K562 (cell line): Measurements from ENCODE around the gene MVD. TPM values are rescaled to one million over a fixed set of nuclear protein-coding genes. Genes with fewer than 3 reads are reported as not detected.

Experiments
- ARID1B ChIP-seq: fragments of 450-650 bp; IDR thresholded peaks from 2 replicates; pipeline ENCODE4 v1.6.1; 2016; ENCODE audit warnings: antibody characterized with exemption, mild to moderate bottlenecking, inconsistent platforms
- CHD7 ChIP-seq: fragments of 200-600 bp; sonication (generic); IDR thresholded peaks from one replicate; pipeline ENCODE4 v1.6.1; 2012; ENCODE audit warnings: mild to moderate bottlenecking, low read depth, low read length, inconsistent platforms
- E2F4 ChIP-seq: sonication (generic); formaldehyde crosslinking; IDR thresholded peaks from 2 replicates; pipeline ENCODE4 v1.8.0; 2022; ENCODE audit warnings: mild to moderate bottlenecking, low read depth, missing genetic modification reagents
- FOSL1 ChIP-seq: fragments of 200-800 bp; sonication (Bioruptor generic); conservative IDR thresholded peaks from 2 replicates; pipeline ENCODE4 v1.6.1; 2016; ENCODE audit warnings: missing genetic modification characterization, missing compliant biosample characterization
- NCOA4 ChIP-seq: fragments of 450-650 bp; IDR thresholded peaks from 2 replicates; pipeline ENCODE4 v1.6.1; 2018; ENCODE audit warnings: mild to moderate bottlenecking; ENCODE audit not compliant: partially characterized antibody
- PTBP1 ChIP-seq: fragments of 200-400 bp; formaldehyde crosslinking; IDR thresholded peaks from 2 replicates; pipeline ENCODE4 v1.6.1; 2017; ENCODE audit warnings: low read depth, low read length
- PURB ChIP-seq: sonication (generic); formaldehyde crosslinking; IDR thresholded peaks from 2 replicates; pipeline ENCODE4 v1.9.0; 2021; ENCODE audit warnings: low read depth, mild to moderate bottlenecking, missing genetic modification reagents
- SPI1 ChIP-seq: IDR thresholded peaks from 2 replicates; pipeline ENCODE4 v1.6.1; 2011; ENCODE audit warnings: low read depth, low read length, control low read depth, borderline replicate concordance
- TFAM ChIP-seq: fragments of 250-450 bp; sonication (Bioruptor Pico); conservative IDR thresholded peaks from 2 replicates; pipeline ENCODE4 v1.5.0; 2021; ENCODE audit warnings: mild to moderate bottlenecking, moderate library complexity
- ZNF146 ChIP-seq: IDR thresholded peaks from one replicate; pipeline ENCODE4 v1.6.1; 2018; ENCODE audit warnings: missing compliant biosample characterization; ENCODE audit not compliant: unreplicated experiment
- ZNF445 ChIP-seq: fragments of 250-450 bp; sonication (Bioruptor Pico); IDR thresholded peaks from 2 replicates; pipeline ENCODE4 v1.4.0; 2020; ENCODE audit warnings: low read depth, mild to moderate bottlenecking, moderate library complexity
- ZNF449 ChIP-seq: fragments of 250-450 bp; sonication (Bioruptor Pico); IDR thresholded peaks from 2 replicates; pipeline ENCODE4 v1.8.0; 2022; ENCODE audit warnings: moderate library complexity, mild to moderate bottlenecking, inconsistent platforms
- ZNF75A ChIP-seq: fragments of 450-650 bp; formaldehyde crosslinking; IDR thresholded peaks from 2 replicates; pipeline ENCODE4 v1.4.0; 2020; ENCODE audit warnings: mild to moderate bottlenecking
- polyA plus RNA-seq, 8 experiments: library from polyadenylated mRNA; depleted of rRNA in 4 of 8; stranded (reverse) in 5 of 8; unstranded in 3 of 8; fragments of >200 nt; fragmentation: Nextera tagmentation in 2 of 8; fragmentation: Illumina TruSeq in 1 of 8; extraction: Ambion mirVana in 2 of 8; extraction: Trizol in 1 of 8; gene quantifications; 2 replicates each; pipeline versions ENCODE4 v1.2.1 to v1.2.3, GENCODE V29; 2011 to 2014; ENCODE audit warnings: inconsistent platforms in 1 of 8, missing spikeins in 1 of 8
- total RNA-seq, 7 experiments: library from RNA; depleted of rRNA in 6 of 7; stranded (reverse); fragments of >200 nt in 6 of 7; fragmentation: Illumina TruSeq in 2 of 7; extraction: Trizol in 2 of 7; gene quantifications; 2 replicates each; pipeline versions ENCODE4 v1.2.1 to v1.2.3, GENCODE V29; 2011 to 2021; ENCODE audit warnings: low replicate concordance in 1 of 7

Gene MVD
- total and polyA plus RNA-seq, 9 of the 15 experiments (the other 6 are each of a cell fraction or from before 2014, with no cell fraction given), result 12.2 to 141 (median 45.3) TPM

- TF ChIP-seq CHD7 (no peak), ARID1B (no peak), NCOA4 (no peak), FOSL1 (tag) (no peak), PURB (no peak), SPI1 (no peak), PTBP1 (0 out of 2 replicates have a peak, but pooled peaks have one; percentile 21), ZNF445 (CRISPR knock-in tag) (no peak), ZNF146 (CRISPR knock-in tag) (no peak), TFAM (CRISPR knock-in tag) (no peak), ZNF75A (CRISPR knock-in tag) (no peak), ZNF449 (CRISPR knock-in tag) (no peak), E2F4 (CRISPR knock-in tag) (no peak)
Measured at GRCh38 chr16:88634141-88634993, 28.5 kb downstream of the MVD start (continued).
